Inflammatory macrophage treated with lipopolysaccharide for 1 hour (primary cell): ENCODE results near the gene GABRB1.

Source experiments
- DNase-seq, 2 donors: peaks; one replicate each; pipeline ENCODE4 v3.0.0-alpha.2; 2020 to 2022

Gene GABRB1

GRCh38 chr4:47122592-47123291 is 91.4 kb downstream of the GABRB1 start:
- DNase-seq = peak; percentile 62 to 89

- no peak for DNase-seq
Measured at GRCh38 chr4:47128991-47129390, 97.6 kb downstream of the GABRB1 start.

- DNase-seq = no peak
Measured at GRCh38 chr4:47135210-47135609, 103.8 kb downstream of the GABRB1 start.

GRCh38 chr4:47143261-47143660 is 111.9 kb downstream of the GABRB1 start:
- DNase-seq = no peak

GRCh38 chr4:47145630-47146029 is 114.3 kb downstream of the GABRB1 start:
- DNase-seq = no peak

- DNase-seq = no peak
Measured at GRCh38 chr4:47154816-47155370, 123.5 kb downstream of the GABRB1 start.

GRCh38 chr4:47155919-47156318 is 124.6 kb downstream of the GABRB1 start:
- DNase-seq = no peak

GRCh38 chr4:47160095-47160494 is 128.7 kb downstream of the GABRB1 start:
- peak in 1 of 2 donors; percentile 13 for DNase-seq

GRCh38 chr4:47167081-47168035 is 136.0 kb downstream of the GABRB1 start:
- DNase-seq = no peak

- DNase-seq = no peak
Measured at GRCh38 chr4:47184083-47184482, 152.7 kb downstream of the GABRB1 start.

- DNase-seq = no peak
Measured at GRCh38 chr4:47185761-47186160, 154.4 kb downstream of the GABRB1 start.

GRCh38 chr4:47187608-47188007 is 156.2 kb downstream of the GABRB1 start:
- DNase-seq = no peak

GRCh38 chr4:47193179-47193578 is 161.8 kb downstream of the GABRB1 start:
- DNase-seq = no peak

- DNase-seq = no peak
Measured at GRCh38 chr4:47194036-47194737, 162.8 kb downstream of the GABRB1 start.

- DNase-seq = no peak
Measured at GRCh38 chr4:47195706-47196105, 164.3 kb downstream of the GABRB1 start.

- DNase-seq = no peak
Measured at GRCh38 chr4:47198791-47199190, 167.4 kb downstream of the GABRB1 start.

GRCh38 chr4:47203593-47203992 is 172.2 kb downstream of the GABRB1 start:
- DNase-seq = no peak

GRCh38 chr4:47207555-47207954 is 176.2 kb downstream of the GABRB1 start:
- no peak for DNase-seq

- no peak for DNase-seq
Measured at GRCh38 chr4:47209833-47210232, 178.5 kb downstream of the GABRB1 start.

- DNase-seq = no peak
Measured at GRCh38 chr4:47210828-47211227, 179.5 kb downstream of the GABRB1 start.

GRCh38 chr4:47213106-47213505 is 181.7 kb downstream of the GABRB1 start:
- DNase-seq = no peak

GRCh38 chr4:47213539-47213938 is 182.2 kb downstream of the GABRB1 start:
- DNase-seq = no peak

GRCh38 chr4:47213971-47214370 is 182.6 kb downstream of the GABRB1 start:
- DNase-seq = no peak
